ENCODE data around the gene KCTD14.
"Not testable (repeated sequence)": the region's sequence is repeated elsewhere in the genome, so short reads cannot be mapped to it uniquely, and the experiment has no call there.

KCTD14 gene

GRCh38 chr11:78045851-78046485, 22.9 kb upstream of the KCTD14 start:
- FAIRE-seq = no peak

- FAIRE-seq = no peak
These were observed 21.6 kb upstream of the KCTD14 start for GRCh38 chr11:78044706-78045105.

- no peak for FAIRE-seq
These were observed 18.9 kb upstream of the KCTD14 start for GRCh38 chr11:78041843-78042440.

GRCh38 chr11:78041380-78041719, 18.3 kb upstream of the KCTD14 start:
- FAIRE-seq = not testable (repeated sequence)

- no peak for FAIRE-seq
These were observed 17.8 kb upstream of the KCTD14 start for GRCh38 chr11:78040691-78041379.

- FAIRE-seq = no peak
These were observed 17.0 kb upstream of the KCTD14 start for GRCh38 chr11:78039919-78040671.

- FAIRE-seq = no peak
These were observed 16.4 kb upstream of the KCTD14 start for GRCh38 chr11:78039391-78039918.

GRCh38 chr11:78038697-78039313, 15.7 kb upstream of the KCTD14 start:
- no peak for FAIRE-seq

GRCh38 chr11:78037825-78038620, 14.9 kb upstream of the KCTD14 start:
- no peak for FAIRE-seq

GRCh38 chr11:78037056-78037455, 14.0 kb upstream of the KCTD14 start:
- no peak for FAIRE-seq

- FAIRE-seq = no peak
These were observed 13.2 kb upstream of the KCTD14 start for GRCh38 chr11:78036313-78036712.

GRCh38 chr11:78034623-78035022, 11.5 kb upstream of the KCTD14 start:
- no peak for FAIRE-seq

GRCh38 chr11:78033040-78033439, 10.0 kb upstream of the KCTD14 start:
- no peak for FAIRE-seq

- FAIRE-seq = no peak
These were observed 9.0 kb upstream of the KCTD14 start for GRCh38 chr11:78032090-78032489.

GRCh38 chr11:78031629-78032028, 8.6 kb upstream of the KCTD14 start:
- FAIRE-seq = no peak

- FAIRE-seq = no peak
These were observed 7.6 kb upstream of the KCTD14 start for GRCh38 chr11:78030429-78031325.

GRCh38 chr11:78028423-78028822, 5.3 kb upstream of the KCTD14 start:
- not testable (repeated sequence) for FAIRE-seq

- no peak for FAIRE-seq
These were observed 4.7 kb upstream of the KCTD14 start for GRCh38 chr11:78027759-78028158.

- no peak for FAIRE-seq
These were observed 2.3 kb upstream of the KCTD14 start for GRCh38 chr11:78025378-78025777.

GRCh38 chr11:78023426-78023825, 350 bp upstream of the KCTD14 start:
- FAIRE-seq = no peak

GRCh38 chr11:78021611-78022010, 1.5 kb downstream of the KCTD14 start:
- FAIRE-seq = no peak

Data from TTC549 (cell line).